Spleen (tissue), 11 donors: ENCODE results near the gene ANKRD13A. TPM values are rescaled to one million over a fixed set of nuclear protein-coding genes. Genes with fewer than 3 reads are reported as not detected.

ENCODE experiments used
- DNase-seq: peaks from one replicate; pipeline ENCODE4 v3.0.0-alpha.2; 2020
- H3K27ac ChIP-seq, 8 donors: fragments of 200-600 bp; sonication (generic) in 7 of 8; 1 replicate in 4 of 8; 2 replicates in 4 of 8; pipeline versions ENCODE4 v1.5.0 to v1.8.0; 2016 to 2021; ENCODE audit warnings: inconsistent platforms in 4 of 8, mild to moderate bottlenecking in 4 of 8, moderate library complexity in 1 of 8
- H3K27me3 ChIP-seq, 7 donors: fragments of 200-600 bp; sonication (generic) in 6 of 7; replicated peaks in 1 of 7; 1 replicate in 4 of 7; 2 replicates in 3 of 7; pipeline versions ENCODE4 v1.5.0 to v1.8.0; 2016 to 2021; ENCODE audit warnings: inconsistent platforms in 3 of 7, mild to moderate bottlenecking in 1 of 7
- H3K36me3 ChIP-seq, 6 donors: fragments of 200-600 bp; sonication (generic) in 5 of 6; 1 replicate in 4 of 6; 2 replicates in 2 of 6; pipeline versions ENCODE4 v1.5.0 to v1.8.0; 2016 to 2021; ENCODE audit warnings: inconsistent platforms in 2 of 6
- H3K4me1 ChIP-seq, 6 donors: fragments of 200-600 bp; sonication (generic) in 5 of 6; 1 replicate in 3 of 6; 2 replicates in 3 of 6; pipeline versions ENCODE4 v1.5.0 to v1.8.0; 2016 to 2021; ENCODE audit warnings: inconsistent platforms in 3 of 6
- H3K4me3 ChIP-seq, 8 donors: fragments of 200-600 bp; sonication (generic) in 7 of 8; 1 replicate in 4 of 8; 2 replicates in 4 of 8; pipeline versions ENCODE4 v1.5.0 to v1.8.0; 2016 to 2021; ENCODE audit warnings: inconsistent platforms in 4 of 8, mild to moderate bottlenecking in 4 of 8, moderate library complexity in 2 of 8
- H3K9me3 ChIP-seq, 8 donors: fragments of 200-600 bp; sonication (generic) in 7 of 8; 1 replicate in 4 of 8; 2 replicates in 4 of 8; pipeline versions ENCODE4 v1.5.0 to v1.8.0; 2016 to 2021; ENCODE audit warnings: inconsistent platforms in 4 of 8
- POLR2A ChIP-seq, 3 donors: fragments of 450-650 bp; IDR thresholded peaks; one replicate each; pipeline ENCODE4 v1.5.1; 2017; ENCODE audit warnings: antibody characterized with exemption in 3 of 3, mild to moderate bottlenecking in 1 of 3
- POLR2AphosphoS5 ChIP-seq, 3 donors: sonication (generic); formaldehyde crosslinking; IDR thresholded peaks; one replicate each; pipeline ENCODE4 v1.5.1; 2017; ENCODE audit warnings: antibody characterized with exemption in 3 of 3
- WGBS, 5 donors: extraction: QIAGEN DNeasy Blood & Tissue Kit in 3 of 5; methylation state at CpG; one replicate each; pipeline versions ENCODE4 v1.1.5 to v1.1.7; 2013 to 2018; 5-methylcytosine and 5-hydroxymethylcytosine counted together
- intact Hi-C: fragments of 100-400 bp; cut with DNase I; formaldehyde crosslinking; loops from one replicate; pipeline ENCODE4 v1.15.0; 2023; ENCODE audit warnings: low total_unique reads
- polyA plus RNA-seq, 3 donors: library from polyadenylated mRNA; stranded (reverse); fragments of 200-250 nt; gene quantifications; one replicate each; pipeline ENCODE4 v1.2.1, GENCODE V29; 2013
- total RNA-seq, 7 donors: library from RNA; depleted of rRNA in 3 of 7; stranded (reverse); fragments of >200 nt in 3 of 7; fragmentation: NEBNext Ultra II Directional in 4 of 7; extraction: Animal tissue kit (Norgen Biotek cat#: 25700) in 4 of 7; gene quantifications; one replicate each; pipeline versions ENCODE4 v1.1.0 to v1.2.1, GENCODE V29; 2016 to 2021
- TF ChIP-seq, protein P1 (sequence below), 11 experiments: fragments of 200-600 bp in 7 of 11; fragments of 450-650 bp in 4 of 11; sonication (generic) in 4 of 11; IDR thresholded peaks in 8 of 11; conservative IDR thresholded peaks in 3 of 11; 1 replicate in 7 of 11; 2 replicates in 4 of 11; pipeline versions ENCODE4 v1.4.0 to v1.8.0; 2016 to 2021; ENCODE audit warnings: antibody characterized with exemption in 11 of 11, inconsistent platforms in 4 of 11, mild to moderate bottlenecking in 1 of 11
- donor health status: healthy with polysubstance abuse.
- donor health status: DM: no; HTN: no; CAD: no; lungs with moderate emphysema.
- donor health status: DM: no; HTN: no; CAD: no.
- donor health status: Bipolar disorder and iron deficiency.
- donor health status: healthy.
- donor health status: DM: no; HTN: no; CAD: no.
- donor health status: DM: yes; HTN: yes; CAD: no.

ANKRD13A gene
- total and polyA plus RNA-seq, 10 donors, result 32.9 to 134 (median 93.7) TPM

DNA sequence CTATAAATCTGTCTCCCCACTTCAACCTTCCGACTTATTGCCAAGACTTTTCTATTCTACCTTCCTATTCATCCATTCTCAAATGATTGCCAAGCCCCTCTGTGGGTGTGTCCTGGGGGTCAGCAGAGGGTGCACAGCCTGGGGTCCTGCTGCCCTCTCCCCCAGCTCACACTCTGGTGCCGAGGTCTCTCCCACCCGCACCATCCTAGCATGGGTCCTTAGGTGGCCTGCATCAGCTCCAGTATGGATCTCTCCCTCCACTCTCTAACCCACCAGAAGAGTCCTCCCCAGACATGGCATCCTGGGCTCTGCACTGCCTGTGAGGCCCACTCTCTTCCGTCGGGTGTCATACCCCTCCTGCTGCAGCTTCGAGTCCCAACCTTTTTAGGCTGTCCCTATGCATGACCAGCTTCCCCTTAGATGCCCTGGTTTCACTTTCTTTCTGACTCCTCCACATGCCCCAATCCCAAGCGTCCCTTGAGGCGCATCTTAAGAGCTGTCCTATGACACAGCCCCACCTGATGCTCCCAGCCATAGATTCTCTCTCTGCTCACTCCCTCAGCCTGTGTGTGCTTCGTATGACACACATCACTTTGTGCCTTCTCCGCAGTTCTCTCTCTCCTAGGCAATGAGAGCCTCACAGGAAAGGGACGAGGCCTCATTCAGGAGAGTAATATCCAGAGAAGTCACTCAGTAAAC, 46.9 kb upstream of the ANKRD13A start:
- no peak overlapping the region for H3K4me3 ChIP-seq
- H3K9me3 ChIP-seq, result no peaks in the 10 kb centered on the region
- intact Hi-C loops, result no loop called here
- TF ChIP-seq, protein P1, sequence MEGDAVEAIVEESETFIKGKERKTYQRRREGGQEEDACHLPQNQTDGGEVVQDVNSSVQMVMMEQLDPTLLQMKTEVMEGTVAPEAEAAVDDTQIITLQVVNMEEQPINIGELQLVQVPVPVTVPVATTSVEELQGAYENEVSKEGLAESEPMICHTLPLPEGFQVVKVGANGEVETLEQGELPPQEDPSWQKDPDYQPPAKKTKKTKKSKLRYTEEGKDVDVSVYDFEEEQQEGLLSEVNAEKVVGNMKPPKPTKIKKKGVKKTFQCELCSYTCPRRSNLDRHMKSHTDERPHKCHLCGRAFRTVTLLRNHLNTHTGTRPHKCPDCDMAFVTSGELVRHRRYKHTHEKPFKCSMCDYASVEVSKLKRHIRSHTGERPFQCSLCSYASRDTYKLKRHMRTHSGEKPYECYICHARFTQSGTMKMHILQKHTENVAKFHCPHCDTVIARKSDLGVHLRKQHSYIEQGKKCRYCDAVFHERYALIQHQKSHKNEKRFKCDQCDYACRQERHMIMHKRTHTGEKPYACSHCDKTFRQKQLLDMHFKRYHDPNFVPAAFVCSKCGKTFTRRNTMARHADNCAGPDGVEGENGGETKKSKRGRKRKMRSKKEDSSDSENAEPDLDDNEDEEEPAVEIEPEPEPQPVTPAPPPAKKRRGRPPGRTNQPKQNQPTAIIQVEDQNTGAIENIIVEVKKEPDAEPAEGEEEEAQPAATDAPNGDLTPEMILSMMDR (IDR thresholded peaks at IDR 0.05 in 8 of 11, conservative IDR thresholded peaks at IDR 0.05 in 3 of 11), result no peak
- TF ChIP-seq POLR2AphosphoS5 (IDR thresholded peaks at IDR 0.05), result peak; percentile 34 to 54 (median 38)
- H3K27ac ChIP-seq, result peak overlapping the region in 7 of 8 donors; percentile 12 to 71 (median 47)
- WGBS, 5 donors, result 69 to 88% (median 76%) methylated on average over 11 of the region's 11 CpGs
- H3K27me3 ChIP-seq, result no peaks in the 10 kb centered on the region
- H3K36me3 ChIP-seq, result peaks cover 4 to 100% (median 88%) of the 10 kb centered on the region in 6 donors
- no peak for DNase-seq
- peaks cover 12 to 48% (median 33%) of the 10 kb centered on the region in 6 donors for H3K4me1 ChIP-seq

DNA sequence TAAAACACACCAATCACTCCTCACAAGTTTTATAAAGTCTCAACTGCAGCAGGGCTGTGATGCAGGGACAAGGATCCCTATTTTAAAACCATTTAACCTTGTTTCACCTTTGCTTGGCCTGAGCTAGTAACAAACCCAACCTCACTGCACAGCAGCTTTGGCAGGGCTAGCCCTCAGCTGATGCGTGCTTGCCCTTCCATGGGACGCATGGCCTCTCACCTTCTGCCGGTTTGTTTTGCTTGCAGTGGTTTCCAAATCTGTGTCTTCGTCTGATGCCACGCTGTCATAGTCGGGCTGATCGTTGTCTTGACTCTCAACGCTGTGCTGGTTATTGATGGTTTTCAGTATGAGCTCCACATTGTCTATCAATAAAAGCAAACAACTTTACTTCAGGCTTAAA, 46.4 kb upstream of the ANKRD13A start:
- Histone ChIP-seq H3K4me3 (no peak overlapping the region), H3K27ac (peak overlapping the region in 6 of 8 donors; percentile 12 to 71 (median 48)), H3K36me3 (peaks cover 4 to 100% (median 92%) of the 10 kb centered on the region in 6 donors), H3K27me3 (no peaks in the 10 kb centered on the region), H3K9me3 (no peaks in the 10 kb centered on the region), H3K4me1 (peaks cover 7 to 42% (median 27%) of the 10 kb centered on the region in 6 donors)
- intact Hi-C loops, result no loop called here
- 93 to 94% (median 94%) methylated on average over 8 of the region's 8 CpGs for WGBS, 5 donors
- no peak for TF ChIP-seq POLR2A (IDR thresholded peaks at IDR 0.05)
- no peak for TF ChIP-seq POLR2AphosphoS5 (IDR thresholded peaks at IDR 0.05)
- DNase-seq, result no peak

DNA sequence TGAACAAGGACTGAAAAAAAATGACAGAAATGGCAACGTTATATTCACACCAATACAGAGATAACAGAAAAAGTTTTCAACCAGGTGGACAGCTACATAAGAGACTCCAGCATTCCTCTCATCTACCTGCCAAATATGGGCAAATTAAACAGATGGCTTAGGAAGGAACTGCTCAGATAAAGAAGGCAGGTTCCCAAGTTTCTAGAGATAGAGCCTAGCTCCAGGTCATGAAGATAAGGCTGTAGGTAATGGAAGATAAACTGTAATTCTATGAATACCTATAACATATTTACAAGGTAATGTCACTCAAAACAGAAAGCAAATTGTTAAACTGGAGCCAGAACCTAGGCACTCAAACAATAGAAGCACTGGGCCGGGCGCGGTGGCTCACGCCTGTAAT, 45.6 kb upstream of the ANKRD13A start:
- H3K4me3 ChIP-seq, result no peak overlapping the region
- peaks cover 4 to 100% (median 93%) of the 10 kb centered on the region in 6 donors for H3K36me3 ChIP-seq
- H3K9me3 ChIP-seq, result no peaks in the 10 kb centered on the region
- intact Hi-C loops, result no loop called here
- DNase-seq, result no peak
- no peaks in the 10 kb centered on the region for H3K27me3 ChIP-seq
- TF ChIP-seq POLR2AphosphoS5 (IDR thresholded peaks at IDR 0.05) (no peak), POLR2A (IDR thresholded peaks at IDR 0.05) (no peak)
- TF ChIP-seq, protein P1 (IDR thresholded peaks at IDR 0.05 in 8 of 11, conservative IDR thresholded peaks at IDR 0.05 in 3 of 11), result no peak
- peaks cover 0 to 34% (median 19%) of the 10 kb centered on the region in 6 donors for H3K4me1 ChIP-seq
- WGBS, 5 donors, result 94 to 97% (median 96%) methylated on average over 5 of the region's 5 CpGs
- peak overlapping the region in 3 of 8 donors; percentile 43 to 71 (median 66) for H3K27ac ChIP-seq

DNA sequence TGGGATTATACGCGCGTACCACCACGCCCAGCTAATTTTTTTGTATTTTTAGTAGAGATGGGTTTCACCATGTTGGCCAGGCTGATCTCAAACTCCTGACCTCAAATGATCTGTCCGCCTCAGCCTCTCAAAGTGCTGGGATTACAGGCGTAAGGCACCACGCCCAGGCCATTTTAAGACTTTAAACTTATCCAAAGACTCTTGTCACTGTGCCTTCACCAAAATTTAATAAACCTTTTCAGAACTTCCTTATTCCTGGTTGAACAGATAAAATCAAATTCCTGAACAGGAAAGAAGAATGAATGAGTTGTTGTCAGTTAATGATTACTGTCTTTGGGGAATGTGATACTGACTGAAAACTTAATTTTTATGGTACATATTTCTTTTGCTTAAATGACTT, 40.9 kb upstream of the ANKRD13A start:
- H3K27me3 ChIP-seq, result no peaks in the 10 kb centered on the region
- H3K27ac ChIP-seq, result no peak overlapping the region
- H3K36me3 ChIP-seq, result peaks cover 5 to 100% (median 96%) of the 10 kb centered on the region in 6 donors
- no peak for DNase-seq
- 96 to 99% (median 97%) methylated on average over 7 of the region's 7 CpGs for WGBS, 5 donors
- TF ChIP-seq POLR2A (IDR thresholded peaks at IDR 0.05) (no peak), POLR2AphosphoS5 (IDR thresholded peaks at IDR 0.05) (no peak)
- TF ChIP-seq, protein P1 (IDR thresholded peaks at IDR 0.05 in 8 of 11, conservative IDR thresholded peaks at IDR 0.05 in 3 of 11), result no peak
- H3K4me1 ChIP-seq, result peaks cover 0 to 18% (median 10%) of the 10 kb centered on the region in 6 donors
- H3K9me3 ChIP-seq, result no peaks in the 10 kb centered on the region
- intact Hi-C loops, result no loop called here
- H3K4me3 ChIP-seq, result no peak overlapping the region
